T-helper 1 cell treated with Interleukin-12 subunit alpha and Interleukin-12 subunit beta and Interleukin-4 antibody, amounts not matched to agents 30 μg/mL and 1 μg/mL, for 36 hours (primary cell): Measurements from ENCODE around the gene B4GALNT3.
A peak's percentile ranks its signal among the peaks of the same experiment; 100 is the strongest.

Experiments
- H3K27ac Mint-ChIP-seq: one replicate; pipeline ENCODE4 v1.8.0; 2021; ENCODE audit warnings: mild to moderate bottlenecking, mixed read lengths
- H3K27me3 Mint-ChIP-seq: one replicate; pipeline ENCODE4 v1.8.0; 2021; ENCODE audit warnings: low read depth, mixed read lengths
- H3K36me3 Mint-ChIP-seq: one replicate; pipeline ENCODE4 v1.8.0; 2021; ENCODE audit warnings: low read depth, mixed read lengths
- H3K4me1 Mint-ChIP-seq: one replicate; pipeline ENCODE4 v1.8.0; 2021; ENCODE audit warnings: low read depth, mixed read lengths
- H3K4me3 Mint-ChIP-seq: one replicate; pipeline ENCODE4 v1.8.0; 2021; ENCODE audit warnings: mild to moderate bottlenecking, moderate library complexity, mixed read lengths
- H3K9me3 Mint-ChIP-seq: one replicate; pipeline ENCODE4 v1.8.0; 2021; ENCODE audit warnings: mixed read lengths

The B4GALNT3 gene

DNA sequence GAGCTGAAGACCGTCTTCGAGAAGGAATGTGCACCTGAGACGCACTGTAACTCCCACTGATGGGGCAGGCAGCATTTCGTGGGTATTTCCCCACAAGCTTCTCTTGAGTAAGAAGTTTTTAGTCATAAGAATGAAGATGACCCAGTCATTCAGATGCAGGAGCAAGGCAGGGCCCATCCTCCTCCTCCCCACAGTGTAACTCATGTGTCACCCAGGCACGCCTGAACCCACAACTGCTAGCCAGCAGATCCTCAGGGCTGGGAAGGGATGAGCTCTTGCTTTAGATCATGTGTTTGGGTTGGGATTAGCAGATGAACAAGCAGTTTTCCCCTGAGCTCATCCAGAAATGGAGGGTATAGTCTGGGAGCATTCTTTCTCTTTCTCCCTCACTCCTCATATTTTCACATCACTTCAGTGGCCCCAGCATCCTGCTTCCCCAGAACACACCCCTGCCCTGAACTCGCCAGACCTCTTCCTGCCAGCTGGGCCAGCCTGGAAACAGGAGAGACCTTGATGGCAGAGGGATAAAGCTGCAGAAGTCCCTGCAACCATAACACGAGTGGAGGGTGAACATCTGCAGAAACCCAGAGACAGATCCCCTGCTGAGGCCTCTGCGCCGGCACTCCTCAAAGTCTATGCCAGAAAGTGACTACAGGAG is 73.3 kb downstream of the B4GALNT3 start:
- Mint-ChIP-seq H3K27me3 (no peaks in the 10 kb centered on the region), H3K27ac (no peak overlapping the region), H3K36me3 (no peaks in the 10 kb centered on the region), H3K4me3 (no peak overlapping the region), H3K9me3 (peaks cover 15% of the 10 kb centered on the region), H3K4me1 (no peaks in the 10 kb centered on the region)

- Mint-ChIP-seq H3K9me3 (peaks cover 15% of the 10 kb centered on the region), H3K36me3 (no peaks in the 10 kb centered on the region), H3K4me1 (peaks cover 1% of the 10 kb centered on the region), H3K27me3 (no peaks in the 10 kb centered on the region), H3K4me3 (no peak overlapping the region), H3K27ac (no peak overlapping the region)
Observed at GRCh38 chr12:533718-534117, 74.0 kb downstream of the B4GALNT3 start.

- H3K4me3 Mint-ChIP-seq: no peak overlapping the region
- H3K9me3 Mint-ChIP-seq: peaks cover 15% of the 10 kb centered on the region
- no peaks in the 10 kb centered on the region for H3K36me3 Mint-ChIP-seq
- H3K27me3 Mint-ChIP-seq: no peaks in the 10 kb centered on the region
- no peak overlapping the region for H3K27ac Mint-ChIP-seq
- peaks cover 6% of the 10 kb centered on the region for H3K4me1 Mint-ChIP-seq
Observed at GRCh38 chr12:534216-534615, 74.5 kb downstream of the B4GALNT3 start.

DNA sequence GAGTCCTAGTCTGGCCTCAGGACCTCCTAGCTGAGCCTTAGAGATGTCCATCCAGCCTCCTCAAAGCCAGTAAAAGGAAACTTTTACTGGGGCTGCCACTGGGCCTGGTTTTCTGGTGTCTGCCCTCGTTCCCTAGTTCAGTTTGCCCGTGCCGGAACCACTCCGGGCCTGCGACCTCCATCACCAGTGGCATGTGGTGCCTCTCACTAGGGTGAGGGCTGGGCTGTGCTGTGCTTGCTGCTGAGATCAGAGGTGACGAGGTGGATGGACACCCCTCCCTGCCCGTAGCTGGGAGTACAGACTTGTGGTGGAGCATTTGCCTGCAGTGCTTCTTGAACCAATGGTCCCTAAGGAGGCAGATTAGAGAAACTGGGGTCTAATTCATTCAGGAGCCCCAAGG is 75.7 kb downstream of the B4GALNT3 start:
- Mint-ChIP-seq H3K36me3 (no peaks in the 10 kb centered on the region), H3K9me3 (peaks cover 11% of the 10 kb centered on the region), H3K4me1 (peaks cover 14% of the 10 kb centered on the region), H3K4me3 (no peak overlapping the region), H3K27ac (no peak overlapping the region), H3K27me3 (no peaks in the 10 kb centered on the region)

DNA sequence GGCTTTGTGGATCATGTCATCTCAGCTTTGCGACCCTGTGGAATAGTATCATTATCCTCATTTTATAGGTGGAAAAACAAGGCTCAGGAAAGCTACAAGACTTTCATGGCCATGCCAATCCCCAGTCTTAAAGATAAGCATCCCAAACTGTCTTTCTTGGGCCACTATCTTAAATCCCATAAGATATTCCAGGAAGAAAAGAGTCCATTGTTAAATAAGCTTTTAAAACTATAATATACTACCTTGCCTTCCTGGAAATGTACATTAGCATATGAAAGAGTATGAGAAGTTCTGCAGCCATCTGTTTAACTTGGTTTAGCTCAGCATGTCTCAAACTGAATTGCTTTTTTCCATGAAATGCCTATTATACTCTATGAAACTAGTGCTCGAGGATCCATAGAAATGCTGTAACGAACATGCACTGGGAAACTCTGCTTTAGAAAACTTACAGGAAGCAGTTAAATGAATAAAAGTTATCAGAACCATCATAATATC is 77.1 kb downstream of the B4GALNT3 start:
- Mint-ChIP-seq H3K27ac (no peak overlapping the region), H3K27me3 (no peaks in the 10 kb centered on the region), H3K9me3 (peaks cover 8% of the 10 kb centered on the region), H3K4me1 (peaks cover 14% of the 10 kb centered on the region), H3K4me3 (no peak overlapping the region), H3K36me3 (no peaks in the 10 kb centered on the region)

GRCh38 chr12:537772-538171 is 78.0 kb downstream of the B4GALNT3 start:
- H3K4me1 Mint-ChIP-seq: peaks cover 14% of the 10 kb centered on the region
- H3K9me3 Mint-ChIP-seq: peaks cover under 1% of the 10 kb centered on the region
- H3K4me3 Mint-ChIP-seq: no peak overlapping the region
- no peaks in the 10 kb centered on the region for H3K27me3 Mint-ChIP-seq
- H3K36me3 Mint-ChIP-seq: no peaks in the 10 kb centered on the region
- H3K27ac Mint-ChIP-seq: no peak overlapping the region

GRCh38 chr12:538731-539539 is 79.2 kb downstream of the B4GALNT3 start:
- Mint-ChIP-seq H3K36me3 (no peaks in the 10 kb centered on the region), H3K4me3 (no peak overlapping the region), H3K9me3 (no peaks in the 10 kb centered on the region), H3K27me3 (no peaks in the 10 kb centered on the region), H3K27ac (peak overlapping the region; percentile 87), H3K4me1 (peaks cover 14% of the 10 kb centered on the region)

DNA sequence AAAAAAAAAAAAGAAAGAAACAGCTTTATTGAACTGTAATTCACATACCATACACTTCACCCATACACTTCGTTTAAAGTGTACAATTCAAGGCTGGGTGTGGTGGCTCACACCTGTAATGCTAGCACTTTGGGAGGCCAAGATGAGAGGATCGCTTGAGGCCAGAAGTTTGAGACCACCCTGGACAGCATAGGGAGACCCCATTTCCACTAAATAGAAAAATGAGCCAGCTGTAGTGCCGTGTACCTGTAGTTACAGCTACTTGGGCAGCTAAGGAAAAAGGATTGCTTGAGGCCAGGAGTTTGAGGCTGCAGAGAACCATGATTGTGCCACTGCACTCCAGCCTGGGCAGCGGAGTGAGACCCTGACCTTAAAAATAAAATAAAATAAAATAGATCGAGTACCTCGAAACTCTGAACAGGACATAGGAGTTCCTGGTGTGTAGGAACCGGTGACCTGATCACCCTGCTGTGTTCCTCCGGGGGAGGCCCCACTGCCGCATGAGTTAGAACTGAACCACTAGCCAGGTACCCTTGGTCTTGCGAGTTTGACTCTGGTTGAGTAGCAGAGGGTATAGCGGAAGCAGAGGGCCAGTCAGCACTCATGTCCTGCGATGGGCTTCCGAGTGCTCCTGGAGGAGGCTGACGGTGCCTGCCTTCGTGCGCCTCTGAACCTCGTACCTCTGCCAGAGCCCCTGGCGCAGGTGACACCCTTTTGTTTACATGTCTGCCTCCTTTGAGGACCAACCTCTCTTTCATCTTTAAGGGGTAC is 80.0 kb downstream of the B4GALNT3 start:
- H3K27ac Mint-ChIP-seq: peak overlapping the region; percentile 87
- H3K27me3 Mint-ChIP-seq: peaks cover 5% of the 10 kb centered on the region
- H3K36me3 Mint-ChIP-seq: no peaks in the 10 kb centered on the region
- H3K4me1 Mint-ChIP-seq: peaks cover 16% of the 10 kb centered on the region
- H3K9me3 Mint-ChIP-seq: no peaks in the 10 kb centered on the region
- no peak overlapping the region for H3K4me3 Mint-ChIP-seq

GRCh38 chr12:541676-542324 is 82.1 kb downstream of the B4GALNT3 start:
- Mint-ChIP-seq H3K9me3 (no peaks in the 10 kb centered on the region), H3K27ac (no peak overlapping the region)

DNA sequence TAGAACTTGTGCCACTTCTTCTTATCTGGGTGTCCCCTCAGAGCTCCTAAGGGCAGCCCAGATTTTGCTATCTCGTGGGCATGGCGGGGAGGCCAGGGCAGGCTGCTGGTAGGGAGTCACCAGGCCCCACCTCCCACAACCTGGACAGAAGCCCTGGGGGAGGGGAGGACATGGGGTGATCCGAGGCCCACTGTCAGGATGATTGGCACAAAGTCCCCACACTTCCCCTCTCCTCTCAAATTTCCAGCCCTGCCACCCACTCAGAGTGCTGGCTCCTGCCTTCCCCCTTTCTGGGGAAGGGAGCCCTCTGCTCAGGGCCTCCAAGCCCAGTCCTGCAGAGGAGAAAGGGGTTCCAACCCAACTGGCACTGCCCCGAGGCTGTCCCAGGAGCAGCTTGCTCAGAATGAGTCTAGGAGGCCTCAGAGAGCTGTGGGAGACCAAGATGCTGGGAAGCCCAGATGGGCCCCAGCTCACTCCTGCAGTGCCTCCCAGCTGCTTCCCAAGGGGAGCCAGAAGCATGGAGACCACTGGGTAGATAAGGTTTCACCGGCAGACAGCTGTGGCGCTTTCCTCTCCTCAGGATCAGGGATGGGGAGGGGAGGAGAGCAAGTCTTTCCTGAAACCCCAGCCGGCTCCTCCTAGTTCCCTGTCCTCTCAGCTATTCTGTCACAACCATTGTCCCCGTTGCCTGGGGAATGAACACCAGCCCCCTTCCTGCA is 82.8 kb downstream of the B4GALNT3 start:
- H3K27ac Mint-ChIP-seq: no peak overlapping the region
- peaks cover 19% of the 10 kb centered on the region for H3K4me1 Mint-ChIP-seq
- H3K9me3 Mint-ChIP-seq: no peaks in the 10 kb centered on the region
- no peaks in the 10 kb centered on the region for H3K36me3 Mint-ChIP-seq
- H3K27me3 Mint-ChIP-seq: peaks cover 15% of the 10 kb centered on the region
- H3K4me3 Mint-ChIP-seq: no peak overlapping the region

More at GRCh38 chr12:541676-542324, 82.1 kb downstream of the B4GALNT3 start:
- peaks cover 16% of the 10 kb centered on the region for H3K4me1 Mint-ChIP-seq
- H3K36me3 Mint-ChIP-seq: no peaks in the 10 kb centered on the region
- H3K27me3 Mint-ChIP-seq: peaks cover 15% of the 10 kb centered on the region
- no peak overlapping the region for H3K4me3 Mint-ChIP-seq

GRCh38 chr12:543114-543451 is 83.3 kb downstream of the B4GALNT3 start:
- Mint-ChIP-seq H3K27ac (no peak overlapping the region), H3K27me3 (peaks cover 17% of the 10 kb centered on the region), H3K9me3 (no peaks in the 10 kb centered on the region), H3K36me3 (no peaks in the 10 kb centered on the region), H3K4me1 (peaks cover 19% of the 10 kb centered on the region), H3K4me3 (no peak overlapping the region)

DNA sequence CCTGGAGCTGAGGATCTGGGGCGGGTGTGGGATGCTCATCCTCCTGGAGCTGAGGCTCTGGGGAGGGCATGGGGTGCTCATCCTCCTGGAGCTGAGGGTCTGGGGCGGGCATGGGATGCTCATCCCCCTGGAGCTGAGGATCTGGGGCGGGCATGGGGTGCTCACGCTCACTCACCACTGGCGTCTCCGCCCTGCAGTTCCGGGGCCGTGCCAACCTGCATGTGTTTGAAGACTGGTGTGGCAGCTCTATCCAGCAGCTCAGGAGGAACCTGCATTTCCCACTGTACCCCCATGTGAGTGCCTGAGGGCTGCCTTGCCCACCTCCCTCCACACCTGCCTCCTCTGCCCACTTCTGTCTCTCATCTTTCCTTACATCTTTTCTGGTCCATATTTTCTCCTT is 84.4 kb downstream of the B4GALNT3 start:
- no peaks in the 10 kb centered on the region for H3K36me3 Mint-ChIP-seq
- H3K4me1 Mint-ChIP-seq: peaks cover 14% of the 10 kb centered on the region
- no peaks in the 10 kb centered on the region for H3K9me3 Mint-ChIP-seq
- no peak overlapping the region for H3K4me3 Mint-ChIP-seq
- H3K27ac Mint-ChIP-seq: no peak overlapping the region
- peaks cover 17% of the 10 kb centered on the region for H3K27me3 Mint-ChIP-seq

- no peaks in the 10 kb centered on the region for H3K36me3 Mint-ChIP-seq
- H3K4me1 Mint-ChIP-seq: peaks cover 9% of the 10 kb centered on the region
- peaks cover 17% of the 10 kb centered on the region for H3K27me3 Mint-ChIP-seq
- no peak overlapping the region for H3K27ac Mint-ChIP-seq
- H3K9me3 Mint-ChIP-seq: no peaks in the 10 kb centered on the region
- H3K4me3 Mint-ChIP-seq: no peak overlapping the region
Observed at GRCh38 chr12:544941-545635, 85.3 kb downstream of the B4GALNT3 start.
